HepG2 (cell line): ENCODE data around the gene FAM20C. TPM values are rescaled to one million over a fixed set of nuclear protein-coding genes. Genes with fewer than 3 reads are reported as not detected.

Source experiments
- ATAC-seq: fragments of 200-7000 bp; cut with Tn5 transposase; 3 replicates; pipeline ENCODE4 v1.9.1; 2020; ENCODE audit warnings: mild to moderate bottlenecking, moderate library complexity
- BruUV-seq: library from RNA; stranded (reverse); fragments of 400-500 nt; replicated peaks from 2 replicates; lab custom pipeline; 2021; lab: Mats Ljungman, UMichigan
- CTCF ChIA-PET: fragments of 300-600 bp; formaldehyde crosslinking; extraction: SDS; loops from one replicate; lab custom pipeline; 2021; ENCODE audit warnings: low total read pairs, inconsistent platforms, low intra/inter-chr PET ratio; lab: Yijun Ruan, JAX
- POLR2A ChIA-PET: fragments of 350-600 bp; sonication (Branson Sonifier 250); formaldehyde crosslinking; loops from one replicate; lab custom pipeline; 2020; ENCODE audit warnings: antibody characterized with exemption, inconsistent platforms; lab: Yijun Ruan, JAX
- DNase-seq: peaks from one replicate; pipeline ENCODE4 v3.0.0-alpha.2; 2015; ENCODE audit warnings: low spot score
- FAIRE-seq: peaks from 3 replicates; lab custom pipeline; 2011; peaks lifted over from hg19 to GRCh38; lab: Jason Lieb, UNC
- H2AFZ ChIP-seq: one replicate; pipeline ENCODE4 v1.6.1; 2011; ENCODE audit warnings: low read length, inconsistent platforms
- H3K27ac ChIP-seq: fragments of 300-600 bp; 3 replicates; pipeline ENCODE4 v1.8.0; 2011; ENCODE audit warnings: mixed run types, mild to moderate bottlenecking, mixed read lengths, low read length, inconsistent platforms; ENCODE audit not compliant: insufficient read depth; ENCODE audit errors: extremely low read length
- H3K27me3 ChIP-seq, 2 experiments: fragments of 200-600 bp in 1 of 2; 2 replicates in 1 of 2; 3 replicates in 1 of 2; pipeline versions ENCODE4 v1.6.0 to v1.8.0; 2011; ENCODE audit warnings: low read length in 2 of 2, mild to moderate bottlenecking in 2 of 2, moderate library complexity in 2 of 2, inconsistent platforms in 1 of 2; ENCODE audit not compliant: insufficient read depth in 2 of 2, control insufficient read depth in 1 of 2
- H3K36me3 ChIP-seq, 2 experiments: fragments of 200-600 bp in 1 of 2; replicated peaks in 1 of 2; 2 replicates in 1 of 2; 3 replicates in 1 of 2; pipeline versions ENCODE4 v1.5.1 to v1.8.0; 2011; ENCODE audit warnings: low read length in 2 of 2, inconsistent platforms in 1 of 2; ENCODE audit not compliant: insufficient read depth in 2 of 2, control insufficient read depth in 1 of 2
- H3K4me1 ChIP-seq: 2 replicates; pipeline ENCODE4 v1.5.1; 2012; ENCODE audit warnings: low read length, inconsistent platforms; ENCODE audit not compliant: insufficient read depth
- H3K4me2 ChIP-seq: 2 replicates; pipeline ENCODE4 v1.6.0; 2011; ENCODE audit warnings: low read depth, low read length, inconsistent platforms
- H3K4me3 ChIP-seq, 3 experiments: fragments of 200-600 bp in 1 of 3; sonication (generic), shearing (Covaris generic) in 1 of 3; replicated peaks in 1 of 3; 2 replicates each; pipeline ENCODE4 v1.5.1; 2011 to 2016; ENCODE audit warnings: low read length in 3 of 3, inconsistent platforms in 2 of 3, low read depth in 2 of 3, mild to moderate bottlenecking in 2 of 3, control low read depth in 1 of 3, mixed read lengths in 1 of 3; ENCODE audit not compliant: insufficient read depth in 1 of 3
- H3K79me2 ChIP-seq: one replicate; pipeline ENCODE4 v1.6.1; 2011; ENCODE audit warnings: low read length, inconsistent platforms; ENCODE audit not compliant: insufficient read depth
- H3K9ac ChIP-seq: 2 replicates; pipeline ENCODE4 v1.6.0; 2011; ENCODE audit warnings: mild to moderate bottlenecking, low read depth, low read length, inconsistent platforms; ENCODE audit not compliant: insufficient read depth
- H3K9me3 ChIP-seq: 2 replicates; pipeline ENCODE4 v1.5.1; 2012; ENCODE audit warnings: mild to moderate bottlenecking, low read length
- H4K20me1 ChIP-seq: 2 replicates; pipeline ENCODE4 v1.6.0; 2011; ENCODE audit warnings: inconsistent platforms, mild to moderate bottlenecking, low read length, moderate library complexity; ENCODE audit not compliant: insufficient read depth
- ADNP ChIP-seq: sonication (generic); formaldehyde crosslinking; IDR thresholded peaks from 2 replicates; pipeline ENCODE4 v1.4.0; 2020; ENCODE audit warnings: missing genetic modification reagents
- DMAP1 ChIP-seq: IDR thresholded peaks from 2 replicates; pipeline ENCODE4 v1.6.1; 2016
- MIXL1 ChIP-seq: IDR thresholded peaks from 2 replicates; pipeline ENCODE4 v1.6.1; 2016
- PATZ1 ChIP-seq: sonication (generic); formaldehyde crosslinking; IDR thresholded peaks from 2 replicates; pipeline ENCODE4 v1.4.0; 2020; ENCODE audit warnings: missing genetic modification reagents
- SP5 ChIP-seq: IDR thresholded peaks from 2 replicates; pipeline ENCODE4 v1.6.1; 2016; ENCODE audit warnings: low read depth, borderline replicate concordance
- TFE3 ChIP-seq: IDR thresholded peaks from 2 replicates; pipeline ENCODE4 v1.6.1; 2016
- TP53 ChIP-seq: sonication (generic); formaldehyde crosslinking; conservative IDR thresholded peaks from 2 replicates; pipeline ENCODE4 v1.4.0; 2020; ENCODE audit warnings: missing genetic modification reagents
- YEATS4 ChIP-seq: sonication (generic); formaldehyde crosslinking; IDR thresholded peaks from 2 replicates; pipeline ENCODE4 v1.4.0; 2020; ENCODE audit warnings: missing genetic modification reagents, borderline replicate concordance
- ZMYM4 ChIP-seq: sonication (generic); formaldehyde crosslinking; IDR thresholded peaks from 2 replicates; pipeline ENCODE4 v1.8.1; 2023; ENCODE audit warnings: mild to moderate bottlenecking, missing genetic modification reagents
- ZNF510 ChIP-seq: sonication (generic); formaldehyde crosslinking; IDR thresholded peaks from 2 replicates; pipeline ENCODE4 v1.4.0; 2020; ENCODE audit warnings: low read depth, mild to moderate bottlenecking, missing genetic modification reagents
- ZNF607 ChIP-seq: sonication (generic); formaldehyde crosslinking; IDR thresholded peaks from 2 replicates; pipeline ENCODE4 v1.5.1; 2020; ENCODE audit warnings: missing genetic modification reagents, mild to moderate bottlenecking, borderline replicate concordance
- ZNF614 ChIP-seq: IDR thresholded peaks from 2 replicates; pipeline ENCODE4 v1.6.1; 2018; ENCODE audit warnings: missing biosample characterization, missing genetic modification reagents, inconsistent platforms, borderline replicate concordance
- ZSCAN25 ChIP-seq: sonication (generic); formaldehyde crosslinking; IDR thresholded peaks from 2 replicates; pipeline ENCODE4 v1.8.0; 2022; ENCODE audit warnings: mild to moderate bottlenecking, missing genetic modification reagents
- WGBS: methylation state at CpG from one replicate; pipeline ENCODE4 v1.1.6; 2017; ENCODE audit warnings: low lambda C conversion rate; 5-methylcytosine and 5-hydroxymethylcytosine counted together
- in situ Hi-C: cut with HindIII; loops from 2 replicates; pipeline ENCODE4 v1.10.0; 2017; ENCODE audit warnings: low pct_unique_long_range_greater_than_20kb; ENCODE audit not compliant: extremely low pct_ligation_motif_present
- intact Hi-C: fragments of 100-400 bp; cut with micrococcal nuclease; formaldehyde crosslinking; loops from one replicate; pipeline ENCODE4 v1.10.0; 2022; ENCODE audit not compliant: unreplicated experiment
- polyA plus RNA-seq, 8 experiments: library from polyadenylated mRNA; depleted of rRNA in 3 of 8; stranded (reverse) in 7 of 8; unstranded in 1 of 8; fragments of >200 nt; fragmentation: Illumina TruSeq in 4 of 8; extraction: Trizol in 4 of 8; gene quantifications; 2 replicates each; pipeline versions ENCODE4 v1.2.1 to v1.2.3, GENCODE V29; 2011 to 2016; ENCODE audit warnings: low read depth in 4 of 8, missing spikeins in 1 of 8, mixed read lengths in 1 of 8; ENCODE audit not compliant: insufficient read depth in 1 of 8
- total RNA-seq, 5 experiments: library from RNA; depleted of rRNA; stranded (reverse); fragments of >200 nt; fragmentation: Illumina TruSeq; extraction: Trizol; gene quantifications; 2 replicates each; pipeline ENCODE4 v1.2.3, GENCODE V29; 2016; ENCODE audit warnings: low read depth in 1 of 5
- TF ChIP-seq, protein P1 (sequence below): IDR thresholded peaks from 2 replicates; pipeline ENCODE4 v1.6.1; 2012; ENCODE audit warnings: inconsistent platforms
- TF ChIP-seq, protein P2 (sequence below): sonication (generic); formaldehyde crosslinking; IDR thresholded peaks from 2 replicates; pipeline ENCODE4 v1.4.0; 2020; ENCODE audit warnings: mild to moderate bottlenecking, low read depth, missing genetic modification reagents

The FAM20C gene
- total and polyA plus RNA-seq, 2 of the 13 experiments (the other 11 are each of a cell fraction or from before 2014, with no cell fraction given): 11.9 to 19.9 TPM

DNA sequence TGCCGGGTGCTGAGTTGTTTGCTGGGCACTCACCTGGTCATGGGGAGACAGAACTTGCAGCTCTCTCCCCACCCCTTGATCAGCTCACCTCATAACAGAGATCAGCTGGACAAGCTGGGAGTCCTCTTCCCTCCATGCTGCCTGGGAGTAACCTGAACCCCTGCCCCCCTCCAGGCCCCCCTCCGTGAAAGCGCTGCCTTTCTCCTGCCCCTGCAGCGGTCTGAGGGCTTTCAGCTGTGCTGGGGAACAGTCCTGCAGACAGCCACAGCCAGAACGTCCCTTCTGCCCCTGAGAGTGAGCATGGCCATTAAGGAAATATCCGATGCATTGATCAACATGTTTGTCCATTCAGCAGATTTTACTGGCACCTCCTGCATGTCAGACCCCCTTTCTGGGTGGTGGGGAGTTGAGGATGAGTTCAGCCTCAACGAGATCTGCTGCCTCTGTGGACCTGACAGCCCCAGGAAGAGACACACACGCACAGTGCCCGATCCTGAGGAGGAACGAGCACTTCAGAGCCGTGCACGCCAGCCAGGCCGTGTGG lies 4.5 kb downstream of the FAM20C start (continued):
- peak; percentile 45; the same call in 1 of the 2 replicates for TF ChIP-seq PATZ1
- TF ChIP-seq, all 625 proteins: peak for 5

DNA sequence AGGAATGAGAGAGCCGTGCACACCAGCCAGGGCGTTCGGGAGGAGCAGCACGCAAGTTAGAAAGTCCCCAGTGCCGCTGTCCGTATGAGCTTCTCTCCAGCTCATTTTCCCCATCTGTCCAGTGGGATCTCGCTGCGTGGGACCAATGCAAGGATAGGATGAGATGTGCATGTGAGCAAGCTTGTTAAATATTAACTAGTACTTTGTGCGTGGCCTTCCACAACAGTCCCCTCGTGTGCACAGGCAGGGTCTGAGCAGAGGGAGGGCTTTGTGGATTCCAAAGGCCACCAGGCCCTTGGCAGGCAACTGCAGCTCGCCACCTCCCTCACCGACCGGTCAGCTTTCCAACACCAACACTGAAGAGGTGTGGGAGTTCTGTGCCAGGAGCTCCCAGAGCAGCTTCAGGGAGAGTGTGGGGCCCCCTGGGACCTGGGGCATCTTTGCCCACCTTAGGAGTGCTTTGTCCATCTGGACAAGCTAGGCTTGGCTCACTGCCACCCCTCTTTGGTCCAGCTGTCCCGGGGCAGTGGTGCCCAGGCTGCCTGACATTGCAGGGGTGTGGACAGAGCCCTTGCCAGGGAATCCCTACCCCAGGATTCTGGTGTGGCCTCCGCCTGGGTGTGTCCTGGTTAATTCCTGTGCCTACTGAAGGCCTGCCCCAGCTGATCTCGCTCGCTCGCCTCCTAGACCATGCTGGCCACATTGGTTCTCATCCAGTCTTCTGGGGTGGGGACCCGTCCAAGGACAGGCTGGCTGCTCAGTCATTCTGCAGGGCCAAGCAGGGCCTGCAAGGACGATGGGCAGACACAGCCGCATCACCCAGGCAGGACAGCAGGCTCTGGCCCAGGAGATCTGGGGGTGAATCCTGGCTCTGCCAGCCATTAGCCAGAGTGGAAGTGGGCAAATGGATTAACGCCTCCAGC lies 5.3 kb downstream of the FAM20C start:
- WGBS: 51% methylated on average over 14 of the region's 22 CpGs
- BruUV-seq: no TSS peak
- TF ChIP-seq ADNP (CRISPR knock-in tag) (0 out of 2 replicates have a peak, but pooled peaks have one; percentile 62), ZMYM4 (peak; percentile 72), ZNF510 (CRISPR knock-in tag) (no peak), ZNF607 (CRISPR knock-in tag) (no peak), DMAP1 (CRISPR knock-in tag) (peak; percentile 36; the same call in 1 of the 2 replicates), YEATS4 (no peak), MIXL1 (CRISPR knock-in tag) (peak; percentile 65), ZSCAN25 (CRISPR knock-in tag) (peak; percentile 54; the same call in 1 of the 2 replicates), SP5 (CRISPR knock-in tag) (no peak), TP53 (no peak), ZNF614 (0 out of 2 replicates have a peak, but pooled peaks have one; percentile 25), TFE3 (0 out of 2 replicates have a peak, but pooled peaks have one; percentile 37)
- TF ChIP-seq, protein P1, sequence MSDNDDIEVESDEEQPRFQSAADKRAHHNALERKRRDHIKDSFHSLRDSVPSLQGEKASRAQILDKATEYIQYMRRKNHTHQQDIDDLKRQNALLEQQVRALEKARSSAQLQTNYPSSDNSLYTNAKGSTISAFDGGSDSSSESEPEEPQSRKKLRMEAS: peak; percentile 75
- TF ChIP-seq, protein P2, sequence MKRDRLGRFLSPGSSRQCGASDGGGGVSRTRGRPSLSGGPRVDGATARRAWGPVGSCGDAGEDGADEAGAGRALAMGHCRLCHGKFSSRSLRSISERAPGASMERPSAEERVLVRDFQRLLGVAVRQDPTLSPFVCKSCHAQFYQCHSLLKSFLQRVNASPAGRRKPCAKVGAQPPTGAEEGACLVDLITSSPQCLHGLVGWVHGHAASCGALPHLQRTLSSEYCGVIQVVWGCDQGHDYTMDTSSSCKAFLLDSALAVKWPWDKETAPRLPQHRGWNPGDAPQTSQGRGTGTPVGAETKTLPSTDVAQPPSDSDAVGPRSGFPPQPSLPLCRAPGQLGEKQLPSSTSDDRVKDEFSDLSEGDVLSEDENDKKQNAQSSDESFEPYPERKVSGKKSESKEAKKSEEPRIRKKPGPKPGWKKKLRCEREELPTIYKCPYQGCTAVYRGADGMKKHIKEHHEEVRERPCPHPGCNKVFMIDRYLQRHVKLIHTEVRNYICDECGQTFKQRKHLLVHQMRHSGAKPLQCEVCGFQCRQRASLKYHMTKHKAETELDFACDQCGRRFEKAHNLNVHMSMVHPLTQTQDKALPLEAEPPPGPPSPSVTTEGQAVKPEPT (CRISPR knock-in tag): no peak

More for the DNA sequence above, 5.3 kb downstream of the FAM20C start:
- ChIA-PET CTCF (no interaction called here), POLR2A (interaction anchor here (0.7 to 1.8 kb wide), 6 partner anchors 9 to 37 kb away, joined by 3 to 9 read pairs (median 4); no protein-coding TSS in a partner anchor)
- FAIRE-seq (peak; percentile 56), ATAC-seq (peak; percentile 48), DNase-seq (peak; percentile 75)
- peak overlapping the region; percentile 53 for H3K27ac ChIP-seq
- peak overlapping the region in 1 of 3 experiments; percentile 24; a peak in 1 of 6 replicates for H3K4me3 ChIP-seq
- H2AFZ ChIP-seq: no peak overlapping the region
- H3K9me3 ChIP-seq: no peaks in the 10 kb centered on the region
- peaks cover 7% of the 10 kb centered on the region for H4K20me1 ChIP-seq
- peaks cover 15 to 51% of the 10 kb centered on the region in 2 experiments; a peak in 4 of 5 replicates for H3K36me3 ChIP-seq
- H3K4me1 ChIP-seq: peaks cover 62% of the 10 kb centered on the region
- peaks cover 36% of the 10 kb centered on the region for H3K79me2 ChIP-seq
- intact Hi-C loops (no loop called here), in situ Hi-C loops (no loop called here)
- H3K9ac ChIP-seq: no peak overlapping the region
- H3K27me3 ChIP-seq: no peaks in the 10 kb centered on the region
- H3K4me2 ChIP-seq: peak overlapping the region; percentile 76
